ENCODE data around the gene XXYLT1.

Gene XXYLT1

DNA sequence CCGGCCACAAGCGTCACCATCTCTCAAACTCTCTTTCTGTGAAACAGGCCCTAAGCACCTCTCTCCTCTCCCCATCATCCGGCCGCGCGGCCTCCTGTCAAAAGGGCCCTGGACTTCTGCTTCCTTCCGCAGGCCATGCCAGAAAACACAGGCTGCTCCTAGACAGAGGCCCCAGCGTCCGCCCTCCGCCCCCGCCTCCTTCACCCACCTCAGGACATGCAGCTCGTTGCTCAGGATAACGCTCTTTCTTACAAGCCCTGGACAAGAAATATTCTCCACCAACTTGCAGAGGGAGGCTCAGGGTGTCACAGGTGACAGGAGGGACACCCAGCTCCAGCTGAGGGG lies 212.0 kb downstream of the XXYLT1 start:
- Histone ChIP-seq H3K79me2 (ENCODE audit: control insufficient read depth, low read length) (no peaks in the 10 kb centered on the region), H4K20me1 (ENCODE audit: control insufficient read depth, insufficient read depth, low read depth, low read length) (no peaks in the 10 kb centered on the region), H3K9me3 (ENCODE audit: control insufficient read depth, insufficient read depth, low read length) (no peaks in the 10 kb centered on the region), H3K4me3 (ENCODE audit: low read length) (no peak overlapping the region), H3K4me2 (ENCODE audit: low read length) (no peak overlapping the region), H3K27ac (ENCODE audit: low read depth, low read length) (no peak overlapping the region), H3K36me3 (ENCODE audit: control insufficient read depth, low read length) (no peaks in the 10 kb centered on the region), H3K9me2 (replicated peaks; ENCODE audit: control insufficient read depth, low read length) (no peaks in the 10 kb centered on the region), H3F3A (ENCODE audit: control insufficient read depth, insufficient read depth) (no peaks in the 10 kb centered on the region), H3K4me1 (ENCODE audit: control insufficient read depth, low read length) (peaks cover 4% of the 10 kb centered on the region), H3K27me3 (ENCODE audit: control insufficient read depth, low read length) (no peaks in the 10 kb centered on the region)
- TF ChIP-seq, protein P1, sequence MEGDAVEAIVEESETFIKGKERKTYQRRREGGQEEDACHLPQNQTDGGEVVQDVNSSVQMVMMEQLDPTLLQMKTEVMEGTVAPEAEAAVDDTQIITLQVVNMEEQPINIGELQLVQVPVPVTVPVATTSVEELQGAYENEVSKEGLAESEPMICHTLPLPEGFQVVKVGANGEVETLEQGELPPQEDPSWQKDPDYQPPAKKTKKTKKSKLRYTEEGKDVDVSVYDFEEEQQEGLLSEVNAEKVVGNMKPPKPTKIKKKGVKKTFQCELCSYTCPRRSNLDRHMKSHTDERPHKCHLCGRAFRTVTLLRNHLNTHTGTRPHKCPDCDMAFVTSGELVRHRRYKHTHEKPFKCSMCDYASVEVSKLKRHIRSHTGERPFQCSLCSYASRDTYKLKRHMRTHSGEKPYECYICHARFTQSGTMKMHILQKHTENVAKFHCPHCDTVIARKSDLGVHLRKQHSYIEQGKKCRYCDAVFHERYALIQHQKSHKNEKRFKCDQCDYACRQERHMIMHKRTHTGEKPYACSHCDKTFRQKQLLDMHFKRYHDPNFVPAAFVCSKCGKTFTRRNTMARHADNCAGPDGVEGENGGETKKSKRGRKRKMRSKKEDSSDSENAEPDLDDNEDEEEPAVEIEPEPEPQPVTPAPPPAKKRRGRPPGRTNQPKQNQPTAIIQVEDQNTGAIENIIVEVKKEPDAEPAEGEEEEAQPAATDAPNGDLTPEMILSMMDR (IDR thresholded peaks at IDR 0.05; ENCODE audit: low read depth, low read length, poor library complexity, severe bottlenecking): no peak
- no peak for TF ChIP-seq EZH2phosphoT487 (IDR thresholded peaks at IDR 0.05; ENCODE audit: borderline replicate concordance, low read length)

DNA sequence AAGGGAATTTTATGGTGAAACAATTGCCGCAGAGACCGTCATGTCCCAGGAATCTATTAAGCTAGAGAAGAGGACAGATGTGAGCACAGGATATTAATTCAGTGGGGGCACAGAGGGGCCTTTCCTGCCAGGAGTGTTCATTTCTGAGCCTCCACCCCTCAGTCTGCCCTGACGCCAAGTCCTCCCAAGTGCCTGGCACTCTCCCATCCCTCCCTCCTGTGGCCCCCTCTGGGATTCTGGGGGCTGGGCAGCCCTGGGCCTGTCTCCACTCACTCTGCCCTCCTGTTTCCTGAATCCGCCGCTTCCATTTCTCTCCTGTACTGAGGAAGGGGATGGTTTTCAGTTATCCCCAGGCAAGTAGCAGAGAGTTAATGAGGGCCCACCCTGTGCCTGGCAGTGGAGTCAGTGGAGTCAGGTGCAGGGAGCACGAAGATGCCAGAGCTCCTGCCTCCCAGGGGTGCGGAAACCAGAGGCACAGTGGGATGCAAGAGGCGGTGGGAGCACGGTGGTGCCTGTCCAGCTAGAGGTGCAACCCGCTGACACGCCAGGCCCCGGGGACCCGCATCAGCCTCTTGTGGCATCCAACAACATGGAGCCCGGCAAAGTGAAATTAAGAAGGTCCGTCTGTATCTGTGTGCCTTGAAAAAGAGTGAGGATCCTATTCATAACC lies 212.5 kb downstream of the XXYLT1 start:
- Histone ChIP-seq H3K4me3 (ENCODE audit: low read length) (no peak overlapping the region), H3K4me2 (ENCODE audit: low read length) (no peak overlapping the region), H3K79me2 (ENCODE audit: control insufficient read depth, low read length) (no peaks in the 10 kb centered on the region), H4K20me1 (ENCODE audit: control insufficient read depth, insufficient read depth, low read depth, low read length) (no peaks in the 10 kb centered on the region), H3F3A (ENCODE audit: control insufficient read depth, insufficient read depth) (no peaks in the 10 kb centered on the region), H3K27ac (ENCODE audit: low read depth, low read length) (no peak overlapping the region), H3K9me2 (replicated peaks; ENCODE audit: control insufficient read depth, low read length) (no peaks in the 10 kb centered on the region), H3K4me1 (ENCODE audit: control insufficient read depth, low read length) (no peaks in the 10 kb centered on the region), H3K9me3 (ENCODE audit: control insufficient read depth, insufficient read depth, low read length) (no peaks in the 10 kb centered on the region), H3K36me3 (ENCODE audit: control insufficient read depth, low read length) (no peaks in the 10 kb centered on the region), H3K27me3 (ENCODE audit: control insufficient read depth, low read length) (no peaks in the 10 kb centered on the region)
- TF ChIP-seq EZH2phosphoT487 (IDR thresholded peaks at IDR 0.05; ENCODE audit: borderline replicate concordance, low read length): no peak
- TF ChIP-seq, protein P1 (IDR thresholded peaks at IDR 0.05; ENCODE audit: low read depth, low read length, poor library complexity, severe bottlenecking): no peak

DNA sequence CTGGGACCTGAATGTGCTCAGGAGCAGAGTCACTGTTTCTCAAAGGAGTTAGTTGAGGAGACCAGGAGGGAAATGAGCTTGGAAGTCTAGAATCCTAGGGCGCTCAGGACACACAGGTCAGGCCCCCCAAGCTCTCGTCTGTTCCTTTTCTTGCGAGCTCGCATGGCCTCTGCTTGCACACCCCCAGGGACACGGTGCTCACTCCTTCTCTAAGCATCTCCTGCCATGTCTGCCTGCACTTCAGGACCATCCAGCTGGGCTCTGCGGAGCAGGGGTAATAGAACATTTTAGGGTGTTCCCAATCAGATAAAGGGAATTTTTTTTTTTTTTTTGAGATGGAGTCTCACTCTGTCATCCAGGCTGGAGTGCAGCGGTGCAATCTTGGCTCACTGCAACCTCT lies 213.2 kb downstream of the XXYLT1 start:
- no peaks in the 10 kb centered on the region for H3K27me3 ChIP-seq (ENCODE audit: control insufficient read depth, low read length)

DNA sequence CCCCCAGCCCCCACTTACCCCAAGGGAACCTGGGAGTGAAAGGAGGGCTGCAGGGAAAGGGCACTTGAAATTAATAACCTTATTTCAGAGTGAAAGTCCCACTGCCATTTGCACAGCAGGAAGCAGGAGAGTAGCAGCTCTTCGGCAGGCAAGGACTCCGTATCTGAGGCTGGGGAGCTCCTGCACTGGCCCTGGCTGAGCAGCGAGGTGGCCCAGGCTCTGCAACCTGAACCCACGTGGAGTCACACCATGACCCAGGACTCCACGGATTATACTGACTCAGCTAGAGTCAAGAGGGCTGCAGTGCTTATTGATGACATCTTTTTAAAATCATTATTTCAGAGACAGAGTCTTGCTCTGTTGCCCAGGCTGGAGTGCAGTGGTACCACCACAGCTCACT lies 214.5 kb downstream of the XXYLT1 start:
- no peaks in the 10 kb centered on the region for H4K20me1 ChIP-seq (ENCODE audit: control insufficient read depth, insufficient read depth, low read depth, low read length)
- no peaks in the 10 kb centered on the region for H3K9me3 ChIP-seq (ENCODE audit: control insufficient read depth, insufficient read depth, low read length)
- H3K4me3 ChIP-seq (ENCODE audit: low read length): no peak overlapping the region
- no peaks in the 10 kb centered on the region for H3K9me2 ChIP-seq (replicated peaks; ENCODE audit: control insufficient read depth, low read length)
- no peaks in the 10 kb centered on the region for H3K4me1 ChIP-seq (ENCODE audit: control insufficient read depth, low read length)
- H3K27me3 ChIP-seq (ENCODE audit: control insufficient read depth, low read length): peaks cover 6% of the 10 kb centered on the region
- H3K79me2 ChIP-seq (ENCODE audit: control insufficient read depth, low read length): no peaks in the 10 kb centered on the region
- no peaks in the 10 kb centered on the region for H3F3A ChIP-seq (ENCODE audit: control insufficient read depth, insufficient read depth)
- H3K36me3 ChIP-seq (ENCODE audit: control insufficient read depth, low read length): no peaks in the 10 kb centered on the region
- H3K27ac ChIP-seq (ENCODE audit: low read depth, low read length): no peak overlapping the region
- H3K4me2 ChIP-seq (ENCODE audit: low read length): no peak overlapping the region
- TF ChIP-seq, protein P1 (IDR thresholded peaks at IDR 0.05; ENCODE audit: low read depth, low read length, poor library complexity, severe bottlenecking): no peak
- no peak for TF ChIP-seq EZH2phosphoT487 (IDR thresholded peaks at IDR 0.05; ENCODE audit: borderline replicate concordance, low read length)

More for the DNA sequence above, 213.2 kb downstream of the XXYLT1 start:
- Histone ChIP-seq H3K9me2 (replicated peaks; ENCODE audit: control insufficient read depth, low read length) (no peaks in the 10 kb centered on the region), H3K27ac (ENCODE audit: low read depth, low read length) (no peak overlapping the region), H3K9me3 (ENCODE audit: control insufficient read depth, insufficient read depth, low read length) (no peaks in the 10 kb centered on the region), H3K4me1 (ENCODE audit: control insufficient read depth, low read length) (no peaks in the 10 kb centered on the region), H3K4me2 (ENCODE audit: low read length) (no peak overlapping the region), H3K4me3 (ENCODE audit: low read length) (no peak overlapping the region), H3F3A (ENCODE audit: control insufficient read depth, insufficient read depth) (no peaks in the 10 kb centered on the region), H3K36me3 (ENCODE audit: control insufficient read depth, low read length) (no peaks in the 10 kb centered on the region), H3K79me2 (ENCODE audit: control insufficient read depth, low read length) (no peaks in the 10 kb centered on the region), H4K20me1 (ENCODE audit: control insufficient read depth, insufficient read depth, low read depth, low read length) (no peaks in the 10 kb centered on the region)
- TF ChIP-seq EZH2phosphoT487 (IDR thresholded peaks at IDR 0.05; ENCODE audit: borderline replicate concordance, low read length): no peak

All from DOHH2 (cell line).